Globus pallidus (tissue), 1 donor: Measurements from ENCODE around the gene KRT12.
"Not testable (repeated sequence)": the region's sequence is repeated elsewhere in the genome, so short reads cannot be mapped to it uniquely, and the experiment has no call there.

Source experiments
- DNase-seq: peaks from one replicate; pipeline ENCODE4 v3.0.0-alpha.2; 2015; ENCODE audit warnings: low spot score

The KRT12 gene

DNA sequence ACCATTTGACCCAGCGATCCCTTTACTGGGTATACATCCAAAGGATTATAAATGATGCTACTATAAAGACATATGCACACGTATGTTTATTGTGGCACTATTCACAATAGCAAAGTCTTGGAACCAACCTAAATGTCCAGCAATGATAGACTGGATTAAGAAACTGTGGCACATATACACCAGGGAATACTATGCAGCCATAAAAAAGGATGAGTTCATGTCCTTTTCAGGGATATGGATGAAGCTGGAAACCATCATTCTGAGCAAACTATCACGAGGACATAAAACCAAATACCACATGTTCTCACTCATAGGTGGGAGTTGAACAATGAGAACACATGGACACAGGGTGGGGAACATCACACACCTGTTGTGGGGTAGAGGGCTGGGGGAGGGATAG lies 52.4 kb downstream of the KRT12 start:
- DNase-seq, result not testable (repeated sequence)

DNA sequence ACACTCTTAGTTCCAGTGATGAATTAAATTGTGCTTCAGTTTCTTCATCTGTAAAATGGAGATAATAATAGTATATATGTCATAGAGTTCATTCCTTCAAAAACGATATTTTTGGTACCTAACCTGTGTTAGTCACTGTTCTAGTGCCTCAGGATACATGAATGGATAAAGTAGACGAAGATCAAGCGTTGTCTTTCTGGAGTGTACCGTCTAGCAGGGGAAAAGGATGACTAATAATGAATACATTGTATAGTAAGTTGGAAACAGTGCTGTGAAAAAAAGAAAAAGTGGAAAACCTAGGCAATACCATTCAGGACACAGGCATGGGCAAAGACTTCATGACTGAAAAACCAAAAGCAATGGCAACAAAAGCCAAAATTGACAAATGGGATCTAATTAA lies 53.2 kb downstream of the KRT12 start:
- DNase-seq, result no peak

DNA sequence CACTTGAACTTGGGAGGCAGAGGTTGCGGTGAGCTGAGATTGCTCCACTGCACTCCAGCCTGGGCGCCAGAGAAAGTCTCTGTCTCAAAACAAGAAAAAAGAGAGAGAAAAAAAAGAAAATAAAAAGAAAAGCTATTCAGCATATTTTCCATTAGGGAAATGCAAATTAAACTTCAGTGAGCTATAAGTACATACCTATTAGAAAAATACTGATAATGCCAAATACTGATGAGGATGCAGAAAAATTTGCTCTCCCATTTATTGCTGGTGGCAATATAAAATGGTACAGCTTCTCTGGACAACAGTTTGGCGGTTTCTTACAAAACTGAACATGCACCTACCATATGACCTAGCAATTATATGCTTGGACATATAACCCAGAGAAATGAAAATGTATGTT lies 54.4 kb downstream of the KRT12 start:
- no peak for DNase-seq
